Naive thymus-derived CD8-positive, alpha-beta T cell (primary cell): ENCODE measurements around the gene PARP1. TPM values are rescaled to one million over a fixed set of nuclear protein-coding genes. Genes with fewer than 3 reads are reported as not detected.

ENCODE experiments used
- ATAC-seq, 2 donors: fragments of 150-1000 bp; cut with Tn5 transposase in 1 of 2; sonication (Bioruptor Pico), chemical (Tn5 transposase) in 1 of 2; 1 replicate in 1 of 2; 2 replicates in 1 of 2; pipeline ENCODE4 v1.10.0; 2021; ENCODE audit warnings: mild to moderate bottlenecking in 2 of 2, moderate library complexity in 2 of 2
- POLR2A ChIA-PET: fragments of 350-600 bp; sonication (Branson Sonifier 250); formaldehyde crosslinking; loops from one replicate; lab custom pipeline; 2021; ENCODE audit warnings: antibody characterized with exemption; lab: Charles Lee
- DNase-seq, 10 donors: peaks; one replicate each; pipeline versions ENCODE4 v3.0.0 to v3.0.0-alpha.2; 2020 to 2022
- H3K27ac Mint-ChIP-seq, 10 donors: one replicate each; pipeline ENCODE4 v1.8.0; 2020 to 2022; ENCODE audit warnings: mild to moderate bottlenecking in 10 of 10, mixed read lengths in 10 of 10, moderate library complexity in 4 of 10, inconsistent platforms in 1 of 10
- H3K27me3 Mint-ChIP-seq, 5 donors: one replicate each; pipeline ENCODE4 v1.8.0; 2021 to 2022; ENCODE audit warnings: mixed read lengths in 5 of 5
- H3K36me3 Mint-ChIP-seq, 3 donors: one replicate each; pipeline ENCODE4 v1.8.0; 2020 to 2022; ENCODE audit warnings: mixed read lengths in 3 of 3, mild to moderate bottlenecking in 2 of 3, inconsistent platforms in 1 of 3
- H3K4me1 Mint-ChIP-seq, 4 donors: one replicate each; pipeline ENCODE4 v1.8.0; 2021 to 2022; ENCODE audit warnings: mixed read lengths in 4 of 4
- H3K4me3 Mint-ChIP-seq, 10 donors: one replicate each; pipeline ENCODE4 v1.8.0; 2020 to 2022; ENCODE audit warnings: mild to moderate bottlenecking in 10 of 10, mixed read lengths in 10 of 10, moderate library complexity in 6 of 10, inconsistent platforms in 1 of 10
- H3K9me3 Mint-ChIP-seq, 9 donors: one replicate each; pipeline ENCODE4 v1.8.0; 2020 to 2022; ENCODE audit warnings: mixed read lengths in 9 of 9, mild to moderate bottlenecking in 3 of 9, inconsistent platforms in 1 of 9, moderate library complexity in 1 of 9
- polyA plus RNA-seq, 3 donors: library from polyadenylated mRNA; unstranded; fragments of 300-500 nt; fragmentation: Illumina TruSeq; gene quantifications; one replicate each; pipeline ENCODE4 v1.2.3, GENCODE V29; 2021
- total RNA-seq, 8 experiments: library from RNA in 2 of 8; stranded (reverse) in 2 of 8; gene quantifications; one replicate each; pipeline ENCODE4 v1.2.3 and lab custom pipeline; 2021 to 2026

PARP1 gene
- total and polyA plus RNA-seq, 5 experiments from 2014 or later, result 98.6 to 128 (median 103) TPM

GRCh38 chr1:226384717-226385116, 23.2 kb downstream of the PARP1 start:
- H3K4me3 Mint-ChIP-seq, result no peak overlapping the region
- no peaks in the 10 kb centered on the region for H3K27me3 Mint-ChIP-seq
- ATAC-seq (no peak), DNase-seq (no peak)
- POLR2A ChIA-PET, result no interaction called here
- H3K4me1 Mint-ChIP-seq, result peaks cover 0 to 5% (median 2%) of the 10 kb centered on the region in 4 donors
- peaks cover 7 to 99% (median 30%) of the 10 kb centered on the region in 3 donors for H3K36me3 Mint-ChIP-seq
- H3K9me3 Mint-ChIP-seq, result no peaks in the 10 kb centered on the region
- H3K27ac Mint-ChIP-seq, result no peak overlapping the region

GRCh38 chr1:226384040-226384439, 23.9 kb downstream of the PARP1 start:
- H3K4me3 Mint-ChIP-seq, result no peak overlapping the region
- ATAC-seq (no peak), DNase-seq (no peak)
- POLR2A ChIA-PET, result no interaction called here
- no peak overlapping the region for H3K27ac Mint-ChIP-seq
- H3K4me1 Mint-ChIP-seq, result peaks cover 0 to 5% (median 2%) of the 10 kb centered on the region in 4 donors
- H3K27me3 Mint-ChIP-seq, result no peaks in the 10 kb centered on the region
- peaks cover 7 to 100% (median 33%) of the 10 kb centered on the region in 3 donors for H3K36me3 Mint-ChIP-seq
- H3K9me3 Mint-ChIP-seq, result no peaks in the 10 kb centered on the region

GRCh38 chr1:226382030-226382429, 25.9 kb downstream of the PARP1 start:
- H3K9me3 Mint-ChIP-seq, result no peaks in the 10 kb centered on the region
- POLR2A ChIA-PET, result no interaction called here
- H3K4me3 Mint-ChIP-seq, result no peak overlapping the region
- H3K27me3 Mint-ChIP-seq, result no peaks in the 10 kb centered on the region
- ATAC-seq, result no peak
- H3K27ac Mint-ChIP-seq, result no peak overlapping the region
- no peaks in the 10 kb centered on the region for H3K4me1 Mint-ChIP-seq
- DNase-seq, result no peak
- H3K36me3 Mint-ChIP-seq, result peaks cover 7 to 100% (median 39%) of the 10 kb centered on the region in 3 donors

GRCh38 chr1:226381226-226381998, 26.5 kb downstream of the PARP1 start:
- Mint-ChIP-seq H3K27me3 (no peaks in the 10 kb centered on the region), H3K4me3 (no peak overlapping the region), H3K4me1 (no peaks in the 10 kb centered on the region), H3K9me3 (no peaks in the 10 kb centered on the region), H3K27ac (no peak overlapping the region), H3K36me3 (peaks cover 7 to 100% (median 44%) of the 10 kb centered on the region in 3 donors)
- POLR2A ChIA-PET, result no interaction called here
- DNase-seq, result no peak
- no peak for ATAC-seq

- no peaks in the 10 kb centered on the region for H3K9me3 Mint-ChIP-seq
- ATAC-seq, result no peak
- H3K4me1 Mint-ChIP-seq, result peaks cover 0 to 3% (median 0%) of the 10 kb centered on the region in 4 donors
- DNase-seq, result no peak
- no peaks in the 10 kb centered on the region for H3K27me3 Mint-ChIP-seq
- POLR2A ChIA-PET, result no interaction called here
- peak overlapping the region in 1 of 10 donors; percentile 22 for H3K27ac Mint-ChIP-seq
- H3K36me3 Mint-ChIP-seq, result peaks cover 7 to 100% (median 44%) of the 10 kb centered on the region in 3 donors
- H3K4me3 Mint-ChIP-seq, result no peak overlapping the region
Observed at GRCh38 chr1:226378071-226378470, 29.8 kb downstream of the PARP1 start.

GRCh38 chr1:226376300-226376699, 31.6 kb downstream of the PARP1 start:
- Mint-ChIP-seq H3K36me3 (peaks cover 7 to 100% (median 44%) of the 10 kb centered on the region in 3 donors), H3K4me3 (no peak overlapping the region), H3K27ac (no peak overlapping the region), H3K27me3 (no peaks in the 10 kb centered on the region), H3K9me3 (no peaks in the 10 kb centered on the region), H3K4me1 (peaks cover 0 to 4% (median under 1%) of the 10 kb centered on the region in 4 donors)
- DNase-seq, result no peak
- POLR2A ChIA-PET, result no interaction called here
- no peak for ATAC-seq

- peaks cover 0 to 100% (median 29%) of the 10 kb centered on the region in 3 donors for H3K36me3 Mint-ChIP-seq
- peak overlapping the region in 2 of 10 donors; percentile 51 to 62 for H3K27ac Mint-ChIP-seq
- POLR2A ChIA-PET, result no interaction called here
- no peak overlapping the region for H3K4me3 Mint-ChIP-seq
- no peaks in the 10 kb centered on the region for H3K9me3 Mint-ChIP-seq
- no peak for ATAC-seq
- DNase-seq, result no peak
- H3K27me3 Mint-ChIP-seq, result no peaks in the 10 kb centered on the region
- H3K4me1 Mint-ChIP-seq, result peaks cover 0 to 23% (median 2%) of the 10 kb centered on the region in 4 donors
Observed at GRCh38 chr1:226373376-226373775, 34.5 kb downstream of the PARP1 start.

GRCh38 chr1:226372885-226373284, 35.0 kb downstream of the PARP1 start:
- H3K27ac Mint-ChIP-seq, result no peak overlapping the region
- POLR2A ChIA-PET, result no interaction called here
- H3K36me3 Mint-ChIP-seq, result peaks cover 0 to 100% (median 24%) of the 10 kb centered on the region in 3 donors
- DNase-seq (no peak), ATAC-seq (no peak)
- H3K27me3 Mint-ChIP-seq, result no peaks in the 10 kb centered on the region
- no peaks in the 10 kb centered on the region for H3K9me3 Mint-ChIP-seq
- H3K4me3 Mint-ChIP-seq, result no peak overlapping the region
- H3K4me1 Mint-ChIP-seq, result peaks cover 0 to 23% (median 2%) of the 10 kb centered on the region in 4 donors

- Mint-ChIP-seq H3K27ac (peak overlapping the region in 1 of 10 donors; percentile 50), H3K36me3 (peaks cover 0 to 100% (median 23%) of the 10 kb centered on the region in 3 donors), H3K4me3 (no peak overlapping the region), H3K27me3 (no peaks in the 10 kb centered on the region), H3K9me3 (no peaks in the 10 kb centered on the region), H3K4me1 (peaks cover 0 to 23% (median 3%) of the 10 kb centered on the region in 4 donors)
- no peak for DNase-seq
- POLR2A ChIA-PET, result interaction anchor here (0.6 kb wide), 1 partner anchor 269 kb away, joined by 3 read pairs; no protein-coding TSS in a partner anchor
- ATAC-seq, result no peak
Observed at GRCh38 chr1:226371866-226372490, 35.9 kb downstream of the PARP1 start.

GRCh38 chr1:226371027-226371694, 36.7 kb downstream of the PARP1 start:
- Mint-ChIP-seq H3K27ac (peak overlapping the region in 4 of 10 donors; percentile 22 to 69 (median 49)), H3K36me3 (peaks cover 0 to 100% (median 21%) of the 10 kb centered on the region in 3 donors), H3K9me3 (no peaks in the 10 kb centered on the region), H3K4me1 (peaks cover 0 to 23% (median 3%) of the 10 kb centered on the region in 4 donors), H3K4me3 (no peak overlapping the region), H3K27me3 (no peaks in the 10 kb centered on the region)
- no peak for ATAC-seq
- DNase-seq, result no peak
- POLR2A ChIA-PET, result interaction anchor here (0.6 kb wide), 1 partner anchor 268 kb away, joined by 3 read pairs; no protein-coding TSS in a partner anchor

- Mint-ChIP-seq H3K27ac (peak overlapping the region in 3 of 10 donors; percentile 36 to 69 (median 57)), H3K36me3 (peaks cover 0 to 100% (median 21%) of the 10 kb centered on the region in 3 donors), H3K27me3 (no peaks in the 10 kb centered on the region), H3K9me3 (no peaks in the 10 kb centered on the region), H3K4me3 (no peak overlapping the region), H3K4me1 (peaks cover 0 to 23% (median 3%) of the 10 kb centered on the region in 4 donors)
- no peak for DNase-seq
- POLR2A ChIA-PET, result no interaction called here
- ATAC-seq, result no peak
Observed at GRCh38 chr1:226370144-226370923, 37.6 kb downstream of the PARP1 start.

- no peaks in the 10 kb centered on the region for H3K9me3 Mint-ChIP-seq
- H3K27me3 Mint-ChIP-seq, result no peaks in the 10 kb centered on the region
- peaks cover 0 to 100% (median 16%) of the 10 kb centered on the region in 3 donors for H3K36me3 Mint-ChIP-seq
- peaks cover 0 to 23% (median 3%) of the 10 kb centered on the region in 4 donors for H3K4me1 Mint-ChIP-seq
- DNase-seq (no peak), ATAC-seq (no peak)
- H3K27ac Mint-ChIP-seq, result peak overlapping the region in 3 of 10 donors; percentile 7 to 61 (median 10)
- POLR2A ChIA-PET, result no interaction called here
- H3K4me3 Mint-ChIP-seq, result no peak overlapping the region
Observed at GRCh38 chr1:226369110-226369509, 38.8 kb downstream of the PARP1 start.
